Aorta (tissue), 5 donors: Measurements from ENCODE around the gene MEOX1. TPM values are rescaled to one million over a fixed set of nuclear protein-coding genes. Genes with fewer than 3 reads are reported as not detected.

Experiments
- ATAC-seq: fragments of 200-7000 bp; cut with Tn5 transposase; one replicate; pipeline ENCODE4 v1.9.1; 2022; ENCODE audit warnings: moderate library complexity; ENCODE audit not compliant: low FRiP score
- DNase-seq, 2 donors: peaks; one replicate each; pipeline ENCODE4 v3.0.0-alpha.2; 2020
- H3K27ac ChIP-seq, 2 donors: one replicate each; pipeline ENCODE4 v1.5.1; 2013; ENCODE audit warnings: low read length in 2 of 2, mild to moderate bottlenecking in 2 of 2, moderate library complexity in 2 of 2, control low read depth in 1 of 2, inconsistent platforms in 1 of 2, low read depth in 1 of 2
- H3K27me3 ChIP-seq, 2 donors: one replicate each; pipeline ENCODE4 v1.6.1; 2013; ENCODE audit warnings: control low read depth in 1 of 2, low read length in 1 of 2, mild to moderate bottlenecking in 1 of 2, moderate library complexity in 1 of 2; ENCODE audit not compliant: insufficient read depth in 2 of 2, control insufficient read depth in 1 of 2
- H3K36me3 ChIP-seq, 2 donors: one replicate each; pipeline ENCODE4 v1.6.1; 2013; ENCODE audit warnings: control low read depth in 1 of 2, low read length in 1 of 2, mild to moderate bottlenecking in 1 of 2; ENCODE audit not compliant: insufficient read depth in 2 of 2, control insufficient read depth in 1 of 2
- H3K4me1 ChIP-seq, 2 donors: one replicate each; pipeline ENCODE4 v1.6.1; 2013; ENCODE audit warnings: low read length in 2 of 2, control low read depth in 1 of 2, mild to moderate bottlenecking in 1 of 2, moderate library complexity in 1 of 2; ENCODE audit not compliant: insufficient read depth in 2 of 2, control insufficient read depth in 1 of 2
- H3K4me3 ChIP-seq, 2 donors: one replicate each; pipeline ENCODE4 v1.5.1; 2013; ENCODE audit warnings: low read length in 2 of 2, control low read depth in 1 of 2, mild to moderate bottlenecking in 1 of 2
- H3K9me3 ChIP-seq: one replicate; pipeline ENCODE4 v1.6.1; 2013; ENCODE audit warnings: mild to moderate bottlenecking, low read length; ENCODE audit not compliant: control insufficient read depth
- WGBS, 2 donors: extraction: QIAGEN DNeasy Blood & Tissue Kit; methylation state at CpG; one replicate each; pipeline ENCODE4 v1.1.7; 2013; 5-methylcytosine and 5-hydroxymethylcytosine counted together
- intact Hi-C, 2 donors: fragments of 100-400 bp; cut with DNase I; formaldehyde crosslinking; loops; one replicate each; pipeline versions ENCODE4 v1.14.2 to v1.15.0; 2022
- polyA plus RNA-seq, 2 donors: library from polyadenylated mRNA; stranded (reverse); fragments of 200-250 nt; gene quantifications; one replicate each; pipeline ENCODE4 v1.2.3, GENCODE V29; 2013
- total RNA-seq, 2 donors: library from RNA; stranded (reverse); fragmentation: NEBNext Ultra II Directional; extraction: Animal tissue kit (Norgen Biotek cat#: 25700); gene quantifications; one replicate each; pipeline ENCODE4 v1.2.1, GENCODE V29; 2021
- donor health status: healthy with polysubstance abuse.
- donor health status: Bipolar disorder and iron deficiency.
- donor health status: DM: no; HTN: no; CAD: no.
- donor health status: DM: no; HTN: no; CAD: no.
- donor health status: DM: yes; HTN: yes; CAD: no.

The MEOX1 gene
- total and polyA plus RNA-seq, 4 donors: 0.41 to 32.9 (median 3.7) TPM

GRCh38 chr17:43673516-43674323 is 12.0 kb upstream of the MEOX1 start:
- ATAC-seq: peak; percentile 83
- H3K9me3 ChIP-seq: no peaks in the 10 kb centered on the region
- H3K4me1 ChIP-seq: no peaks in the 10 kb centered on the region
- no peak overlapping the region for H3K27ac ChIP-seq
- H3K36me3 ChIP-seq: no peaks in the 10 kb centered on the region
- WGBS, 2 donors: 47 to 50% methylated on average over 14 of the region's 14 CpGs
- H3K27me3 ChIP-seq: no peaks in the 10 kb centered on the region
- DNase-seq: peak; percentile 79 to 89
- intact Hi-C loops: loop anchor here (1.0 to 2.0 kb wide), 2 partner anchors 95 to 97 kb away; no protein-coding TSS in a partner anchor
- H3K4me3 ChIP-seq: no peak overlapping the region

- no peak overlapping the region for H3K4me3 ChIP-seq
- intact Hi-C loops: no loop called here
- H3K36me3 ChIP-seq: no peaks in the 10 kb centered on the region
- 93 to 94% methylated on average over 3 of the region's 3 CpGs for WGBS, 2 donors
- no peak for DNase-seq
- no peaks in the 10 kb centered on the region for H3K9me3 ChIP-seq
- ATAC-seq: no peak
- H3K27ac ChIP-seq: no peak overlapping the region
- H3K4me1 ChIP-seq: no peaks in the 10 kb centered on the region
- H3K27me3 ChIP-seq: no peaks in the 10 kb centered on the region
These were observed 10.2 kb upstream of the MEOX1 start for GRCh38 chr17:43671755-43672519.

- Histone ChIP-seq H3K9me3 (no peaks in the 10 kb centered on the region), H3K27ac (no peak overlapping the region), H3K27me3 (no peaks in the 10 kb centered on the region), H3K4me3 (no peak overlapping the region), H3K4me1 (no peaks in the 10 kb centered on the region), H3K36me3 (no peaks in the 10 kb centered on the region)
- no peak for ATAC-seq
- DNase-seq: no peak
- intact Hi-C loops: no loop called here
- 47 to 49% methylated on average over 6 of the region's 6 CpGs for WGBS, 2 donors
These were observed 9.4 kb upstream of the MEOX1 start for GRCh38 chr17:43671031-43671692.

GRCh38 chr17:43670645-43671030 is 8.9 kb upstream of the MEOX1 start:
- WGBS, 2 donors: 67 to 77% methylated on average over 1 of the region's 1 CpG
- no peak overlapping the region for H3K27ac ChIP-seq
- no peaks in the 10 kb centered on the region for H3K4me1 ChIP-seq
- no peak for DNase-seq
- H3K27me3 ChIP-seq: no peaks in the 10 kb centered on the region
- H3K36me3 ChIP-seq: no peaks in the 10 kb centered on the region
- H3K4me3 ChIP-seq: no peak overlapping the region
- intact Hi-C loops: no loop called here
- no peaks in the 10 kb centered on the region for H3K9me3 ChIP-seq
- ATAC-seq: no peak

GRCh38 chr17:43669971-43670644 is 8.4 kb upstream of the MEOX1 start:
- Histone ChIP-seq H3K27me3 (no peaks in the 10 kb centered on the region), H3K27ac (no peak overlapping the region), H3K4me1 (no peaks in the 10 kb centered on the region), H3K4me3 (no peak overlapping the region), H3K9me3 (no peaks in the 10 kb centered on the region), H3K36me3 (no peaks in the 10 kb centered on the region)
- ATAC-seq (no peak), DNase-seq (no peak)
- intact Hi-C loops: no loop called here
- WGBS, 2 donors: 86 to 92% methylated on average over 10 of the region's 10 CpGs

- H3K9me3 ChIP-seq: no peaks in the 10 kb centered on the region
- no peaks in the 10 kb centered on the region for H3K27me3 ChIP-seq
- WGBS, 2 donors: 90 to 94% methylated on average over 3 of the region's 3 CpGs
- no peak overlapping the region for H3K4me3 ChIP-seq
- DNase-seq (no peak), ATAC-seq (no peak)
- H3K36me3 ChIP-seq: no peaks in the 10 kb centered on the region
- intact Hi-C loops: no loop called here
- no peaks in the 10 kb centered on the region for H3K4me1 ChIP-seq
- H3K27ac ChIP-seq: no peak overlapping the region
These were observed 6.2 kb upstream of the MEOX1 start for GRCh38 chr17:43667947-43668348.

- intact Hi-C loops: no loop called here
- 95% methylated on average over 7 of the region's 7 CpGs for WGBS, 2 donors
- no peaks in the 10 kb centered on the region for H3K4me1 ChIP-seq
- H3K27me3 ChIP-seq: no peaks in the 10 kb centered on the region
- H3K4me3 ChIP-seq: no peak overlapping the region
- H3K9me3 ChIP-seq: no peaks in the 10 kb centered on the region
- no peak for DNase-seq
- no peak for ATAC-seq
- no peak overlapping the region for H3K27ac ChIP-seq
- H3K36me3 ChIP-seq: no peaks in the 10 kb centered on the region
These were observed 5.8 kb upstream of the MEOX1 start for GRCh38 chr17:43667506-43667905.

GRCh38 chr17:43665937-43666236 is 4.2 kb upstream of the MEOX1 start:
- DNase-seq (no peak), ATAC-seq (no peak)
- Histone ChIP-seq H3K4me1 (no peaks in the 10 kb centered on the region), H3K36me3 (no peaks in the 10 kb centered on the region), H3K27me3 (no peaks in the 10 kb centered on the region), H3K4me3 (no peak overlapping the region), H3K27ac (no peak overlapping the region), H3K9me3 (no peaks in the 10 kb centered on the region)
- intact Hi-C loops: no loop called here
- 96% methylated on average over 4 of the region's 4 CpGs for WGBS, 2 donors
